A549 (cell line): ENCODE data around the gene CLTCL1.

ENCODE experiments used
- ESRRA ChIP-seq: fragments of 150-350 bp; IDR thresholded peaks from 2 replicates; pipeline ENCODE4 v1.6.1; 2014; ENCODE audit warnings: mild to moderate bottlenecking, low read length, borderline replicate concordance
- TF ChIP-seq, protein P1 (sequence below): fragments of >200 bp; sonication (Bioruptor Twin); formaldehyde crosslinking; IDR thresholded peaks from 3 replicates; pipeline ENCODE4 v1.5.1; 2016

DNA sequence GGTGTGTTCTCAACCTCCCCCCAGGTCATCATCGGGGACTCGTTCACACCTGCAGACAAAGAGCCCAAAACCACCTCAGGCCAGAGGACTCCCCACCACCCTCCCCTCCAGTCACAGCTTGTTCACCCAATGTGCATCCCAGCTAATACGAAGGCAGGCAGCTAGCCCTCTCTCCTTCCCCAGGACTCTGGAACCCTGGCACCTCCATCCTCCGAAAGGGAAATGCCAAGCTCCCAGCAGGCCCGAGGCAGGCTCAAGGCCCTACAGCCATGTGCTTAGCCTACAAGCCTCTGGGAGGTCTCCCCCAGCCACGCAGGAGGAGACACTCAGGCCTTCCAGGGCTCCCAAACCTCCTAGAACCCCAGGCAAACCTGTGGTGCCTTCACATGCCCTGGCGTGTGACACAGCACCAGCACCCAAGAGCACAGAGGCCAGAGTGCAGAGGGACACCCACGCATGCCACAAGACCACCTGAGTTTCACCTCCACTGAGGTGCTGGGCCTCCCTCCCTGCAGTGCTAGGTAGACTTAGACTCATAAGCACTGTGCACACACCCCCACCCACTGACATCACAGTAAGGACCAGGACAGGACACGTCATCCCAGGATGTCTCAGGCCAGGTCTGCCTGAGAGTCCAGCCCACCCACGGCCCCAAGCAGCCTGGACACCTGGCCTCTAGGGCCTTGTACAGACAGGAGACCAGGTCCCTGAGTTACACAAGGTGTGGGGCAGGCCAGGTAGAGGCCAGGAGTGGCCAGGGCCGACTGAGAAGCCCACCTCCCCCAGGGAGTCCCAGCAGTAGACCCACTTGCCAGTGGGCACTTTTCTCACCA, 153.9 kb downstream of the CLTCL1 start:
- no peak for TF ChIP-seq ESRRA
- TF ChIP-seq, protein P1, sequence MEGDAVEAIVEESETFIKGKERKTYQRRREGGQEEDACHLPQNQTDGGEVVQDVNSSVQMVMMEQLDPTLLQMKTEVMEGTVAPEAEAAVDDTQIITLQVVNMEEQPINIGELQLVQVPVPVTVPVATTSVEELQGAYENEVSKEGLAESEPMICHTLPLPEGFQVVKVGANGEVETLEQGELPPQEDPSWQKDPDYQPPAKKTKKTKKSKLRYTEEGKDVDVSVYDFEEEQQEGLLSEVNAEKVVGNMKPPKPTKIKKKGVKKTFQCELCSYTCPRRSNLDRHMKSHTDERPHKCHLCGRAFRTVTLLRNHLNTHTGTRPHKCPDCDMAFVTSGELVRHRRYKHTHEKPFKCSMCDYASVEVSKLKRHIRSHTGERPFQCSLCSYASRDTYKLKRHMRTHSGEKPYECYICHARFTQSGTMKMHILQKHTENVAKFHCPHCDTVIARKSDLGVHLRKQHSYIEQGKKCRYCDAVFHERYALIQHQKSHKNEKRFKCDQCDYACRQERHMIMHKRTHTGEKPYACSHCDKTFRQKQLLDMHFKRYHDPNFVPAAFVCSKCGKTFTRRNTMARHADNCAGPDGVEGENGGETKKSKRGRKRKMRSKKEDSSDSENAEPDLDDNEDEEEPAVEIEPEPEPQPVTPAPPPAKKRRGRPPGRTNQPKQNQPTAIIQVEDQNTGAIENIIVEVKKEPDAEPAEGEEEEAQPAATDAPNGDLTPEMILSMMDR, result no peak
